GM12892 (cell line): ENCODE results near the gene ATP6V0B.

ENCODE experiments used
- POLR2A ChIP-seq: IDR thresholded peaks from 2 replicates; pipeline ENCODE4 v1.6.1; 2011; ENCODE audit warnings: low read depth, low read length, control low read depth
- POLR2AphosphoS5 ChIP-seq: IDR thresholded peaks from 2 replicates; pipeline ENCODE4 v1.6.1; 2011; ENCODE audit warnings: low read depth, low read length, control low read depth
- TAF1 ChIP-seq: IDR thresholded peaks from 2 replicates; pipeline ENCODE4 v1.6.1; 2011; ENCODE audit warnings: low read depth, mild to moderate bottlenecking, control low read depth, low read length, borderline replicate concordance

- TF ChIP-seq POLR2AphosphoS5 (no peak), POLR2A (no peak), TAF1 (no peak)
Measured at GRCh38 chr1:43999455-43999854, 24.7 kb downstream of the ATP6V0B start.
